NOMO-1 treated with DMSO at 0.1 percent for 48 hours (cell line): ENCODE results near the gene ST3GAL3.
"Not testable (repeated sequence)": the region's sequence is repeated elsewhere in the genome, so short reads cannot be mapped to it uniquely, and the experiment has no call there.

Source experiments
- DNase-seq: peaks from one replicate; lab custom pipeline; 2025; ENCODE audit not compliant: unreplicated experiment; lab: John Stamatoyannopoulos, UW

The ST3GAL3 gene

GRCh38 chr1:43817304-43817939, 110.1 kb downstream of the ST3GAL3 start:
- DNase-seq = no peak

- DNase-seq = no peak
Observed at GRCh38 chr1:43818691-43819090, 111.4 kb downstream of the ST3GAL3 start.

GRCh38 chr1:43819357-43819756, 112.0 kb downstream of the ST3GAL3 start:
- no peak for DNase-seq

- no peak for DNase-seq
Observed at GRCh38 chr1:43821471-43821870, 114.1 kb downstream of the ST3GAL3 start.

- no peak for DNase-seq
Observed at GRCh38 chr1:43822040-43822690, 114.8 kb downstream of the ST3GAL3 start.

- DNase-seq = no peak
Observed at GRCh38 chr1:43824795-43825194, 117.5 kb downstream of the ST3GAL3 start.

GRCh38 chr1:43828574-43828973, 121.2 kb downstream of the ST3GAL3 start:
- no peak for DNase-seq

GRCh38 chr1:43830802-43831201, 123.5 kb downstream of the ST3GAL3 start:
- peak; percentile 41 for DNase-seq

GRCh38 chr1:43831851-43832250, 124.5 kb downstream of the ST3GAL3 start:
- DNase-seq = peak; percentile 44

GRCh38 chr1:43832255-43832654, 124.9 kb downstream of the ST3GAL3 start:
- DNase-seq = peak; percentile 44

- DNase-seq = no peak
Observed at GRCh38 chr1:43832998-43833397, 125.7 kb downstream of the ST3GAL3 start.

GRCh38 chr1:43833902-43834279, 126.6 kb downstream of the ST3GAL3 start:
- not testable (repeated sequence) for DNase-seq

GRCh38 chr1:43834280-43835081, 127.1 kb downstream of the ST3GAL3 start:
- DNase-seq = peak; percentile 92

GRCh38 chr1:43835082-43836021, 128.0 kb downstream of the ST3GAL3 start:
- DNase-seq = peak; percentile 96

GRCh38 chr1:43836267-43836951, 129.1 kb downstream of the ST3GAL3 start:
- peak; percentile 72 for DNase-seq

- DNase-seq = no peak
Observed at GRCh38 chr1:43839056-43839455, 131.7 kb downstream of the ST3GAL3 start.

GRCh38 chr1:43841321-43842174, 134.2 kb downstream of the ST3GAL3 start:
- DNase-seq = no peak

GRCh38 chr1:43842175-43842498, 134.8 kb downstream of the ST3GAL3 start:
- no peak for DNase-seq

- DNase-seq = no peak
Observed at GRCh38 chr1:43843684-43844083, 136.3 kb downstream of the ST3GAL3 start.

- no peak for DNase-seq
Observed at GRCh38 chr1:43844114-43844513, 136.8 kb downstream of the ST3GAL3 start.
